HCT116 (cell line): ENCODE results near the gene ADM2. TPM values are rescaled to one million over a fixed set of nuclear protein-coding genes. Genes with fewer than 3 reads are reported as not detected.

Source experiments
- ATAC-seq: fragments of 200-7000 bp; cut with Tn5 transposase; 2 replicates; pipeline ENCODE4 v1.9.1; 2020; ENCODE audit warnings: mild to moderate bottlenecking, moderate library complexity
- BruUV-seq: library from RNA; stranded (reverse); fragments of 400-500 nt; replicated peaks from 2 replicates; lab custom pipeline; 2021; lab: Mats Ljungman, UMichigan
- CTCF ChIA-PET: fragments of 300-600 bp; sonication (Branson Sonifier 250); formaldehyde crosslinking; loops from one replicate; lab custom pipeline; 2021; ENCODE audit warnings: antibody characterized with exemption; lab: Charles Lee
- POLR2A ChIA-PET: fragments of 300-600, 350-600 bp; sonication (Branson Sonifier 250); formaldehyde crosslinking; loops from one replicate; lab custom pipeline; 2021; ENCODE audit warnings: antibody characterized with exemption; lab: Charles Lee
- RAD21 ChIA-PET, 2 experiments: fragments of 300-600 bp; sonication (Branson Sonifier 250); formaldehyde crosslinking; loops; one replicate each; lab custom pipeline; 2023; ENCODE audit warnings: low total read pairs in 2 of 2; ENCODE audit not compliant: uncharacterized antibody in 2 of 2, unreplicated experiment in 2 of 2, low non-redundant PET in 1 of 2; lab: Charles Lee
- DNase-seq: peaks from one replicate; pipeline ENCODE4 v3.0.0-alpha.2; 2010; ENCODE audit warnings: low read depth, low spot score
- H2AFZ ChIP-seq: fragments of 200-600 bp; shearing (Covaris generic), sonication (generic); 2 replicates; pipeline ENCODE4 v1.6.1; 2017; ENCODE audit warnings: low read depth, mixed run types, mixed read lengths, antibody characterized with exemption, low read length; ENCODE audit not compliant: poor library complexity, severe bottlenecking
- H3K27ac ChIP-seq: 2 replicates; pipeline ENCODE4 v1.5.1; 2012; ENCODE audit warnings: low read depth, low read length
- H3K27me3 ChIP-seq: fragments of 200-600 bp; sonication (generic); 2 replicates; pipeline ENCODE4 v1.6.1; 2016; ENCODE audit warnings: mixed run types, low read length, mixed read lengths; ENCODE audit not compliant: insufficient read depth
- H3K36me3 ChIP-seq, 2 experiments: fragments of 200-500 bp in 1 of 2; fragments of 200-600 bp in 1 of 2; sonication (Bioruptor generic) in 1 of 2; sonication (generic) in 1 of 2; 2 replicates each; pipeline versions ENCODE4 v1.5.1 to v1.6.1; 2014 to 2016; ENCODE audit warnings: low read length in 2 of 2, inconsistent platforms in 1 of 2, mixed read lengths in 1 of 2, mixed run types in 1 of 2; ENCODE audit not compliant: insufficient read depth in 2 of 2, control insufficient read depth in 1 of 2
- H3K4me1 ChIP-seq, 2 experiments: fragments of 200-600 bp in 1 of 2; sonication (generic) in 1 of 2; 2 replicates each; pipeline versions ENCODE4 v1.5.1 to v1.6.1; 2012 to 2017; ENCODE audit warnings: low read length in 2 of 2, inconsistent platforms in 1 of 2, mild to moderate bottlenecking in 1 of 2, mixed read lengths in 1 of 2, mixed run types in 1 of 2, moderate library complexity in 1 of 2; ENCODE audit not compliant: insufficient read depth in 2 of 2, control insufficient read depth in 1 of 2
- H3K4me2 ChIP-seq: fragments of 200-600 bp; sonication (generic); 2 replicates; pipeline ENCODE4 v1.6.1; 2017; ENCODE audit warnings: mixed run types, low read length, mixed read lengths
- H3K4me3 ChIP-seq, 2 experiments: fragments of 200-600 bp in 1 of 2; sonication (generic) in 1 of 2; replicated peaks in 1 of 2; 2 replicates each; pipeline ENCODE4 v1.5.1; 2011 to 2016; ENCODE audit warnings: low read length in 2 of 2, control low read depth in 1 of 2, low read depth in 1 of 2, mild to moderate bottlenecking in 1 of 2, mixed read lengths in 1 of 2, mixed run types in 1 of 2
- H3K79me2 ChIP-seq: fragments of 200-600 bp; sonication (generic); 2 replicates; pipeline ENCODE4 v1.6.1; 2017; ENCODE audit warnings: mild to moderate bottlenecking, mixed run types, low read length, moderate library complexity, mixed read lengths; ENCODE audit not compliant: insufficient read depth
- H3K9ac ChIP-seq: fragments of 200-600 bp; sonication (generic); 2 replicates; pipeline ENCODE4 v1.6.1; 2016; ENCODE audit warnings: low read length, mixed read lengths
- H3K9me2 ChIP-seq: fragments of 200-600 bp; sonication (generic), shearing (Covaris generic); 2 replicates; pipeline ENCODE4 v1.6.1; 2017; ENCODE audit warnings: mixed run types, mild to moderate bottlenecking, moderate library complexity; ENCODE audit not compliant: insufficient read depth
- H3K9me3 ChIP-seq, 2 experiments: fragments of 200-500 bp in 1 of 2; fragments of 200-600 bp in 1 of 2; sonication (Bioruptor generic) in 1 of 2; sonication (generic) in 1 of 2; 2 replicates each; pipeline ENCODE4 v1.6.1; 2014 to 2017; ENCODE audit warnings: low read length in 2 of 2, mixed read lengths in 2 of 2, inconsistent platforms in 1 of 2, low read depth in 1 of 2, mild to moderate bottlenecking in 1 of 2, mixed run types in 1 of 2, moderate library complexity in 1 of 2; ENCODE audit not compliant: control insufficient read depth in 1 of 2, insufficient read depth in 1 of 2
- H4K20me1 ChIP-seq: fragments of 200-600 bp; sonication (generic), shearing (Covaris generic); 2 replicates; pipeline ENCODE4 v1.6.1; 2017; ENCODE audit warnings: mixed run types, mild to moderate bottlenecking, moderate library complexity; ENCODE audit not compliant: insufficient read depth
- CBX3 ChIP-seq: IDR thresholded peaks from 2 replicates; pipeline ENCODE4 v1.6.1; 2012; ENCODE audit warnings: low read depth
- CEBPB ChIP-seq: IDR thresholded peaks from 2 replicates; pipeline ENCODE4 v1.6.1; 2012; ENCODE audit warnings: low read depth
- EGR1 ChIP-seq: IDR thresholded peaks from 2 replicates; pipeline ENCODE4 v1.6.1; 2012; ENCODE audit warnings: low read depth
- EZH2 ChIP-seq: fragments of 200-600 bp; sonication (generic); IDR thresholded peaks from 2 replicates; pipeline ENCODE4 v1.6.1; 2017; ENCODE audit warnings: antibody characterized with exemption, mixed run types
- FOSL1 ChIP-seq: IDR thresholded peaks from 2 replicates; pipeline ENCODE4 v1.6.1; 2012; ENCODE audit warnings: low read depth
- POLR2A ChIP-seq: IDR thresholded peaks from 2 replicates; pipeline ENCODE4 v1.7.0; 2011; ENCODE audit warnings: borderline replicate concordance; ENCODE audit not compliant: insufficient read depth, insufficient read length; ENCODE audit errors: extremely low read depth
- POLR2AphosphoS5 ChIP-seq: IDR thresholded peaks from 2 replicates; pipeline ENCODE4 v1.6.1; 2011; ENCODE audit warnings: mild to moderate bottlenecking, low read depth, low read length, moderate library complexity
- RAD21 ChIP-seq: IDR thresholded peaks from 2 replicates; pipeline ENCODE4 v1.6.1; 2012; ENCODE audit warnings: low read depth, mild to moderate bottlenecking
- SIN3A ChIP-seq: IDR thresholded peaks from 2 replicates; pipeline ENCODE4 v1.6.1; 2012; ENCODE audit warnings: low read depth
- SP1 ChIP-seq: IDR thresholded peaks from 2 replicates; pipeline ENCODE4 v1.6.1; 2012; ENCODE audit warnings: low read depth
- SRF ChIP-seq: IDR thresholded peaks from 2 replicates; pipeline ENCODE4 v1.6.1; 2012; ENCODE audit warnings: low read depth
- TCF7L2 ChIP-seq: IDR thresholded peaks from 2 replicates; pipeline ENCODE4 v1.7.0; 2011; ENCODE audit warnings: borderline replicate concordance, inconsistent platforms; ENCODE audit not compliant: insufficient read depth, insufficient read length; ENCODE audit errors: extremely low read depth
- YY1 ChIP-seq: IDR thresholded peaks from 2 replicates; pipeline ENCODE4 v1.6.1; 2011; ENCODE audit warnings: low read length, low read depth, moderate library complexity, mild to moderate bottlenecking; ENCODE audit not compliant: insufficient replicate concordance; ENCODE audit errors: extremely low read depth
- ZFX ChIP-seq: fragments of 450-650 bp; IDR thresholded peaks from 2 replicates; pipeline ENCODE4 v1.6.1; 2017
- ZNF274 ChIP-seq: fragments of 200-500 bp; sonication (Bioruptor generic); IDR thresholded peaks from 2 replicates; pipeline ENCODE4 v1.6.1; 2014; ENCODE audit warnings: mild to moderate bottlenecking, low read depth, low read length, inconsistent platforms
- intact Hi-C: fragments of 100-400 bp; cut with micrococcal nuclease; formaldehyde crosslinking; loops from 2 replicates; pipeline ENCODE4 v1.10.0; 2022
- total RNA-seq: library from RNA; stranded (reverse); gene quantifications from one replicate; pipeline ENCODE4 v1.2.1, GENCODE V29; 2021; ENCODE audit not compliant: unreplicated experiment
- TF ChIP-seq, protein P1 (sequence below), 3 experiments: fragments of 200-600 bp in 1 of 3; sonication (generic) in 1 of 3; IDR thresholded peaks in 2 of 3; conservative IDR thresholded peaks in 1 of 3; 2 replicates each; pipeline ENCODE4 v1.5.1; 2012 to 2017; ENCODE audit warnings: low read depth in 2 of 3, low read length in 2 of 3, antibody characterized with exemption in 1 of 3, borderline replicate concordance in 1 of 3, control low read depth in 1 of 3, mild to moderate bottlenecking in 1 of 3, mixed read lengths in 1 of 3, mixed run types in 1 of 3, moderate library complexity in 1 of 3; ENCODE audit not compliant: insufficient read depth in 1 of 3
- TF ChIP-seq, protein P2 (sequence below): IDR thresholded peaks from 2 replicates; pipeline ENCODE4 v1.6.1; 2011; ENCODE audit warnings: mild to moderate bottlenecking, low read length, moderate library complexity; ENCODE audit not compliant: insufficient replicate concordance; ENCODE audit errors: extremely low read depth

Gene ADM2
- total RNA-seq, 1 experiment from 2014 or later, result 12.8 TPM

DNA sequence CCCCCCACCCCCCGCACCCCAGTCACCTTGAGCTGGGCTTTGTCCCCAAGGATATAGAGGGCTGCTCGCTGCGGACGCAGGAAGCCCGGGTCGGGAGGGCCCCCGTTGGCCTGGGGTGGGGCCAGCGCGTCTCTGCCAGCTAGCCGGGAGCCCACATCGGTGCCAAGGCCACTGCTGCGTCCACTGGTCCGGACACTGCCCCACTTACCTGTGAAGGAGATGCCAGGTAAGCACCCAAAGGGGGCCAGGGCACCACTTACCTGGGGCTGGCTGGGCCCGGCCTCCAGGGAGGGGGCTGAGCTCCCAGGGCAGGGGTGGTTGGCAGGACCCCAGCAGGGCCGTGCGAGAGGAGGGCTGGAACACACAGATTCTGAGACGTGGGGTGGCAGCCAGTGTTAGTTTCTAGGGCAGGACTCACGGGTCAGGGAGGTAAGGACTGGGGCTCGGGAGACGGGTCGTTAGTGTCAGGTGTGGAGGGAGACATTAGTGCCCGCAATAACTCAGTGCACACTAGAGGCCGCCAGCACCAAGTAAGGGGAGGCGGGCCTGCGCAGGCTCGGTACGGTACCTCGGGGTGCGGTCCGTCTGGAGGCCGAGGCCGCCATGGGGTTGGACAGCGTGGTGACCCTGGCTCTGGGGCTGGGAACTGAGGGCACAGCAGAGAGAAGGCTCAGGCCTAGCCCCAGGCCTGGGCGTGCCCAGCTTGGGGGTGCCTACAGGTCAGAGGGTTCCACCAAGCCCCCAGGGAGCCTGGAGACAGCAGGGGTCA is 24.7 kb upstream of the ADM2 start:
- DNase-seq, result no peak
- Histone ChIP-seq H3K4me1 (no peaks in the 10 kb centered on the region), H3K27ac (no peak overlapping the region), H4K20me1 (no peaks in the 10 kb centered on the region), H3K79me2 (no peaks in the 10 kb centered on the region), H3K4me2 (no peak overlapping the region), H3K27me3 (no peaks in the 10 kb centered on the region), H3K9me2 (no peaks in the 10 kb centered on the region), H3K36me3 (peaks cover 19 to 22% of the 10 kb centered on the region in 2 experiments; a peak in 3 of 4 replicates), H3K9ac (no peak overlapping the region), H3K4me3 (no peak overlapping the region), H3K9me3 (no peaks in the 10 kb centered on the region), H2AFZ (no peak overlapping the region)
- CTCF ChIA-PET, result no interaction called here
- POLR2A ChIA-PET, result no interaction called here
- ATAC-seq, result peak; percentile 76
- intact Hi-C loops, result no loop called here
- no TSS peak for BruUV-seq
- peak; percentile 31 for TF ChIP-seq RAD21
- TF ChIP-seq, protein P1, sequence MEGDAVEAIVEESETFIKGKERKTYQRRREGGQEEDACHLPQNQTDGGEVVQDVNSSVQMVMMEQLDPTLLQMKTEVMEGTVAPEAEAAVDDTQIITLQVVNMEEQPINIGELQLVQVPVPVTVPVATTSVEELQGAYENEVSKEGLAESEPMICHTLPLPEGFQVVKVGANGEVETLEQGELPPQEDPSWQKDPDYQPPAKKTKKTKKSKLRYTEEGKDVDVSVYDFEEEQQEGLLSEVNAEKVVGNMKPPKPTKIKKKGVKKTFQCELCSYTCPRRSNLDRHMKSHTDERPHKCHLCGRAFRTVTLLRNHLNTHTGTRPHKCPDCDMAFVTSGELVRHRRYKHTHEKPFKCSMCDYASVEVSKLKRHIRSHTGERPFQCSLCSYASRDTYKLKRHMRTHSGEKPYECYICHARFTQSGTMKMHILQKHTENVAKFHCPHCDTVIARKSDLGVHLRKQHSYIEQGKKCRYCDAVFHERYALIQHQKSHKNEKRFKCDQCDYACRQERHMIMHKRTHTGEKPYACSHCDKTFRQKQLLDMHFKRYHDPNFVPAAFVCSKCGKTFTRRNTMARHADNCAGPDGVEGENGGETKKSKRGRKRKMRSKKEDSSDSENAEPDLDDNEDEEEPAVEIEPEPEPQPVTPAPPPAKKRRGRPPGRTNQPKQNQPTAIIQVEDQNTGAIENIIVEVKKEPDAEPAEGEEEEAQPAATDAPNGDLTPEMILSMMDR (IDR thresholded peaks at IDR 0.05 in 2 of 3, conservative IDR thresholded peaks at IDR 0.05 in 1 of 3; ENCODE audit: borderline replicate concordance in 1 of 3, insufficient read depth in 1 of 3, low read depth in 2 of 3, low read length in 2 of 3), result peak in 2 of 3 experiments; percentile 29 to 53; a peak in 3 of 6 replicates
- TF ChIP-seq POLR2AphosphoS5, result no peak
- TF ChIP-seq EZH2, result no peak
- TF ChIP-seq EGR1, result no peak
- RAD21 ChIA-PET, result no interaction called here

DNA sequence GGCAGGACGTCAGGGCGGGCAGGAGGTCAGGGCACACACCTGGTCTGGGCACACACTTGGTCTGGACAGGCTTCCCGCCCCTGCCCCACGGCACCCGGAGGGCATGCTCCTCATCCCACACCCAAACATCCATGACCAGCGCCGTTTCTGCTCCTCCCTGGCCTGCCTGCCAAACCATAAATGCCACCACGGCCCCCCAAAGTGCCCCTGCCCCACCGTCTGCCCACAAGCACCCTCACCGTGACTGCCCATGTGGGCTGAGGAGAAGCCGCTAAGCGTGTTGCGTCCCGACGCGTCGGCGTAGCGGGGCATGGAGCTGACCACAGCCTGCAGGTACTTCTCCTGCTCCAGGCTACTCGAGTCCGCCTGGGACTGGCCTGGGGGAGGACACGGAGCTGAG is 22.3 kb upstream of the ADM2 start:
- DNase-seq, result no peak
- H3K36me3 ChIP-seq, result peaks cover 19 to 28% of the 10 kb centered on the region in 2 experiments; a peak in 3 of 4 replicates
- H3K4me1 ChIP-seq, result no peaks in the 10 kb centered on the region
- H3K79me2 ChIP-seq, result no peaks in the 10 kb centered on the region
- intact Hi-C loops, result no loop called here
- BruUV-seq, result no TSS peak
- no peaks in the 10 kb centered on the region for H3K9me3 ChIP-seq
- H3K27ac ChIP-seq, result no peak overlapping the region
- H3K4me2 ChIP-seq, result no peak overlapping the region
- no peaks in the 10 kb centered on the region for H4K20me1 ChIP-seq
- H3K4me3 ChIP-seq, result no peak overlapping the region
- POLR2A ChIA-PET, result no interaction called here
- RAD21 ChIA-PET, result no interaction called here
- CTCF ChIA-PET, result no interaction called here
- no peaks in the 10 kb centered on the region for H3K27me3 ChIP-seq
- H3K9me2 ChIP-seq, result no peaks in the 10 kb centered on the region
- no peak overlapping the region for H3K9ac ChIP-seq
- no peak for ATAC-seq
- H2AFZ ChIP-seq, result no peak overlapping the region
- TF ChIP-seq SP1, result no peak
- no peak for TF ChIP-seq SIN3A
- TF ChIP-seq TCF7L2, result no peak
- TF ChIP-seq ZNF274, result no peak
- no peak for TF ChIP-seq EGR1
- no peak for TF ChIP-seq ZFX
- no peak for TF ChIP-seq CBX3
- TF ChIP-seq FOSL1, result no peak
- TF ChIP-seq, protein P2, sequence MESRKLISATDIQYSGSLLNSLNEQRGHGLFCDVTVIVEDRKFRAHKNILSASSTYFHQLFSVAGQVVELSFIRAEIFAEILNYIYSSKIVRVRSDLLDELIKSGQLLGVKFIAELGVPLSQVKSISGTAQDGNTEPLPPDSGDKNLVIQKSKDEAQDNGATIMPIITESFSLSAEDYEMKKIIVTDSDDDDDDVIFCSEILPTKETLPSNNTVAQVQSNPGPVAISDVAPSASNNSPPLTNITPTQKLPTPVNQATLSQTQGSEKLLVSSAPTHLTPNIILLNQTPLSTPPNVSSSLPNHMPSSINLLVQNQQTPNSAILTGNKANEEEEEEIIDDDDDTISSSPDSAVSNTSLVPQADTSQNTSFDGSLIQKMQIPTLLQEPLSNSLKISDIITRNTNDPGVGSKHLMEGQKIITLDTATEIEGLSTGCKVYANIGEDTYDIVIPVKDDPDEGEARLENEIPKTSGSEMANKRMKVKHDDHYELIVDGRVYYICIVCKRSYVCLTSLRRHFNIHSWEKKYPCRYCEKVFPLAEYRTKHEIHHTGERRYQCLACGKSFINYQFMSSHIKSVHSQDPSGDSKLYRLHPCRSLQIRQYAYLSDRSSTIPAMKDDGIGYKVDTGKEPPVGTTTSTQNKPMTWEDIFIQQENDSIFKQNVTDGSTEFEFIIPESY, result no peak
- no peak for TF ChIP-seq SRF
- TF ChIP-seq YY1, result no peak
- no peak for TF ChIP-seq POLR2A
- TF ChIP-seq CEBPB, result no peak
